IMR-90 (cell line): ENCODE results near the gene PHACTR2. TPM values are rescaled to one million over a fixed set of nuclear protein-coding genes. Genes with fewer than 3 reads are reported as not detected.

ENCODE experiments used
- ATAC-seq: fragments of 200-7000 bp; cut with Tn5 transposase; 2 replicates; pipeline ENCODE4 v1.9.1; 2020; ENCODE audit warnings: low read depth, mild to moderate bottlenecking, moderate library complexity
- BruUV-seq: library from RNA; stranded (reverse); fragments of 400-500 nt; replicated peaks from 2 replicates; lab custom pipeline; 2021; lab: Mats Ljungman, UMichigan
- CTCF ChIA-PET: fragments of 300-600 bp; formaldehyde crosslinking; extraction: SDS; loops from one replicate; lab custom pipeline; 2021; ENCODE audit warnings: antibody characterized with exemption; lab: Yijun Ruan, JAX
- POLR2A ChIA-PET: fragments of 300-600 bp; sonication (Branson Sonifier 250); formaldehyde crosslinking; loops from one replicate; lab custom pipeline; 2022; ENCODE audit warnings: antibody characterized with exemption; ENCODE audit not compliant: unreplicated experiment; lab: Charles Lee
- DNase-seq: peaks from one replicate; pipeline ENCODE4 v3.0.0; 2013
- H2AFZ ChIP-seq: replicated peaks from 2 replicates; pipeline ENCODE3; 2013; ENCODE audit warnings: low read length, mild to moderate bottlenecking; ENCODE audit not compliant: poor library complexity
- H2AK5ac ChIP-seq: 2 replicates; pipeline ENCODE4 v1.6.1; 2013; ENCODE audit warnings: low read depth, low read length, inconsistent platforms
- H2AK9ac ChIP-seq: replicated peaks from 2 replicates; pipeline ENCODE3; 2013; ENCODE audit warnings: mild to moderate bottlenecking, low read depth, low read length, moderate library complexity; ENCODE audit not compliant: poor library complexity
- H2BK120ac ChIP-seq: 2 replicates; pipeline ENCODE4 v1.6.1; 2013; ENCODE audit warnings: low read depth, low read length, inconsistent platforms
- H2BK15ac ChIP-seq: 3 replicates; pipeline ENCODE4 v1.6.1; 2013; ENCODE audit warnings: low read depth, low read length, inconsistent platforms
- H2BK20ac ChIP-seq: 2 replicates; pipeline ENCODE4 v1.6.1; 2013; ENCODE audit warnings: low read depth, mild to moderate bottlenecking, inconsistent platforms, low read length, moderate library complexity
- H2BK5ac ChIP-seq: 2 replicates; pipeline ENCODE4 v1.6.1; 2013; ENCODE audit warnings: mild to moderate bottlenecking, low read depth, low read length, inconsistent platforms; ENCODE audit not compliant: poor library complexity, severe bottlenecking
- H3K14ac ChIP-seq: replicated peaks from 2 replicates; pipeline ENCODE4 v1.6.1; 2013; ENCODE audit warnings: low read depth, low read length, inconsistent platforms
- H3K18ac ChIP-seq: 2 replicates; pipeline ENCODE4 v1.6.1; 2013; ENCODE audit warnings: low read depth, low read length, control low read depth
- H3K23ac ChIP-seq: 2 replicates; pipeline ENCODE4 v1.6.1; 2013; ENCODE audit warnings: low read depth, low read length, inconsistent platforms
- H3K27ac ChIP-seq: 2 replicates; pipeline ENCODE4 v1.5.1; 2013; ENCODE audit warnings: mild to moderate bottlenecking, control low read depth, low read length; ENCODE audit not compliant: insufficient read depth
- H3K27me3 ChIP-seq: 2 replicates; pipeline ENCODE4 v1.6.1; 2013; ENCODE audit warnings: low read length; ENCODE audit not compliant: control insufficient read depth, insufficient read depth
- H3K36me3 ChIP-seq: 2 replicates; pipeline ENCODE4 v1.6.1; 2013; ENCODE audit warnings: low read length, mixed read lengths; ENCODE audit not compliant: control insufficient read depth, insufficient read depth
- H3K4ac ChIP-seq: 2 replicates; pipeline ENCODE4 v1.6.1; 2013; ENCODE audit warnings: low read depth, low read length, inconsistent platforms
- H3K4me1 ChIP-seq: 2 replicates; pipeline ENCODE4 v1.6.1; 2013; ENCODE audit warnings: low read length, mixed read lengths; ENCODE audit not compliant: control insufficient read depth, insufficient read depth
- H3K4me2 ChIP-seq: 2 replicates; pipeline ENCODE4 v1.6.1; 2013; ENCODE audit warnings: low read depth, mild to moderate bottlenecking, control low read depth, low read length, moderate library complexity
- H3K4me3 ChIP-seq: 2 replicates; pipeline ENCODE4 v1.5.1; 2013; ENCODE audit warnings: low read depth, mild to moderate bottlenecking, control low read depth, low read length, moderate library complexity; ENCODE audit not compliant: insufficient read depth
- H3K56ac ChIP-seq: 2 replicates; pipeline ENCODE4 v1.6.1; 2013; ENCODE audit warnings: low read length, inconsistent platforms; ENCODE audit not compliant: insufficient read depth; ENCODE audit errors: extremely low read depth
- H3K79me1 ChIP-seq, 2 experiments: 2 replicates each; pipeline ENCODE4 v1.6.1; 2013; ENCODE audit warnings: low read length in 2 of 2, inconsistent platforms in 1 of 2, low read depth in 1 of 2
- H3K9ac ChIP-seq: 2 replicates; pipeline ENCODE4 v1.6.1; 2013; ENCODE audit warnings: low read depth, low read length, control low read depth
- H3K9me1 ChIP-seq: 2 replicates; pipeline ENCODE4 v1.6.1; 2013; ENCODE audit warnings: low read length, inconsistent platforms; ENCODE audit not compliant: insufficient read depth
- H3K9me3 ChIP-seq: 2 replicates; pipeline ENCODE4 v1.6.1; 2013; ENCODE audit warnings: low read length; ENCODE audit not compliant: control insufficient read depth, insufficient read depth
- H4K20me1 ChIP-seq: 2 replicates; pipeline ENCODE4 v1.6.1; 2013; ENCODE audit warnings: low read length, inconsistent platforms; ENCODE audit not compliant: insufficient read depth
- H4K5ac ChIP-seq: 2 replicates; pipeline ENCODE4 v1.6.1; 2013; ENCODE audit warnings: mild to moderate bottlenecking, low read depth, low read length, control low read depth
- H4K8ac ChIP-seq, 2 experiments: 2 replicates each; pipeline ENCODE4 v1.6.1; 2013; ENCODE audit warnings: low read depth in 2 of 2, low read length in 2 of 2, control low read depth in 1 of 2, inconsistent platforms in 1 of 2
- H4K91ac ChIP-seq: 2 replicates; pipeline ENCODE4 v1.6.1; 2013; ENCODE audit warnings: low read depth, low read length, inconsistent platforms; ENCODE audit not compliant: insufficient read depth
- BHLHE40 ChIP-seq: fragments of 150-350 bp; IDR thresholded peaks from 2 replicates; pipeline ENCODE4 v1.6.1; 2016; ENCODE audit warnings: mild to moderate bottlenecking, low read depth, low read length
- CEBPB ChIP-seq: IDR thresholded peaks from 2 replicates; pipeline ENCODE4 v1.6.1; 2012; ENCODE audit warnings: low read depth, low read length, improper control_type of control experiment
- CHD1 ChIP-seq: IDR thresholded peaks from 2 replicates; pipeline ENCODE4 v1.6.1; 2012; ENCODE audit warnings: low read depth, low read length, improper control_type of control experiment
- CTCF ChIP-seq: conservative IDR thresholded peaks from 2 replicates; pipeline ENCODE4 v1.5.1; 2012; ENCODE audit warnings: mild to moderate bottlenecking, low read depth, low read length, improper control_type of control experiment
- ELK1 ChIP-seq: fragments of 150-350 bp; IDR thresholded peaks from 2 replicates; pipeline ENCODE4 v1.6.1; 2016; ENCODE audit warnings: low read depth, mild to moderate bottlenecking, low read length, moderate library complexity, borderline replicate concordance
- FOS ChIP-seq: fragments of 150-350 bp; IDR thresholded peaks from 2 replicates; pipeline ENCODE4 v1.6.1; 2016; ENCODE audit warnings: low read depth, low read length
- MAFK ChIP-seq: IDR thresholded peaks from 2 replicates; pipeline ENCODE4 v1.6.1; 2012; ENCODE audit warnings: low read depth, low read length, improper control_type of control experiment
- MAZ ChIP-seq: IDR thresholded peaks from 2 replicates; pipeline ENCODE4 v1.6.1; 2012; ENCODE audit warnings: low read depth, mild to moderate bottlenecking, low read length, improper control_type of control experiment, moderate library complexity, borderline replicate concordance
- MXI1 ChIP-seq: IDR thresholded peaks from 2 replicates; pipeline ENCODE4 v1.6.1; 2012; ENCODE audit warnings: low read depth, mild to moderate bottlenecking, low read length, moderate library complexity, borderline replicate concordance
- NFE2L2 ChIP-seq: fragments of 150-350 bp; IDR thresholded peaks from 2 replicates; pipeline ENCODE4 v1.6.1; 2016; ENCODE audit warnings: low read depth, mild to moderate bottlenecking, low read length
- POLR2A ChIP-seq: IDR thresholded peaks from 2 replicates; pipeline ENCODE4 v1.6.1; 2012; ENCODE audit warnings: mild to moderate bottlenecking, low read depth, low read length
- RAD21 ChIP-seq: IDR thresholded peaks from 2 replicates; pipeline ENCODE4 v1.6.1; 2012; ENCODE audit warnings: low read length, improper control_type of control experiment
- RCOR1 ChIP-seq: IDR thresholded peaks from 2 replicates; pipeline ENCODE4 v1.6.1; 2012; ENCODE audit warnings: mild to moderate bottlenecking, low read length, improper control_type of control experiment; ENCODE audit not compliant: insufficient replicate concordance
- RFX5 ChIP-seq: IDR thresholded peaks from 2 replicates; pipeline ENCODE4 v1.8.0; 2012; ENCODE audit warnings: low read depth, mild to moderate bottlenecking, low read length, moderate library complexity
- SMC3 ChIP-seq: fragments of 150-350 bp; IDR thresholded peaks from 2 replicates; pipeline ENCODE4 v1.6.1; 2016; ENCODE audit warnings: low read depth, mild to moderate bottlenecking, antibody characterized with exemption, low read length, moderate library complexity
- USF2 ChIP-seq: fragments of 150-350 bp; IDR thresholded peaks from 2 replicates; pipeline ENCODE4 v1.6.1; 2017; ENCODE audit warnings: mild to moderate bottlenecking, antibody characterized with exemption, low read length, low read depth
- WGBS, 2 experiments: methylation state at CpG; one replicate each; pipeline versions ENCODE4 v1.1.5 to v1.1.7; 2013; ENCODE audit warnings: missing lambda C conversion rate in 2 of 2; ENCODE audit not compliant: insufficient read length in 1 of 2; ENCODE audit errors: extremely low coverage in 2 of 2; 5-methylcytosine and 5-hydroxymethylcytosine counted together
- dilution Hi-C: fragments of 300-500 bp; cut with HindIII; formaldehyde crosslinking; loops from one replicate; pipeline ENCODE4 v1.14.3; 2018; ENCODE audit warnings: low sequenced_read_pairs; ENCODE audit not compliant: unreplicated experiment
- in situ Hi-C: fragments of 300-500 bp; cut with MboI; formaldehyde crosslinking; loops from 3 replicates; pipeline ENCODE4 v1.14.3; 2019; ENCODE audit warnings: low sequenced_read_pairs, inconsistent platforms, mixed read lengths
- intact Hi-C: fragments of 100-400 bp; cut with micrococcal nuclease; formaldehyde crosslinking; loops from 2 replicates; pipeline ENCODE4 v1.10.0; 2022
- polyA plus RNA-seq, 3 experiments: library from polyadenylated mRNA; depleted of rRNA; stranded (reverse); fragments of >200 nt; gene quantifications; 2 replicates each; pipeline ENCODE4 v1.2.3, GENCODE V29; 2012; ENCODE audit warnings: low replicate concordance in 1 of 3
- total RNA-seq: library from RNA; depleted of rRNA; stranded (reverse); fragments of >200 nt; gene quantifications from 2 replicates; pipeline ENCODE4 v1.2.3, GENCODE V29; 2012

Gene PHACTR2
- total and polyA plus RNA-seq, 2 of the 4 experiments (the other 2 are of a cell fraction), result 14.5 to 74.2 TPM

GRCh38 chr6:143840595-143841265, 163.0 kb downstream of the PHACTR2 start:
- H3K9ac ChIP-seq, result no peak overlapping the region
- no peak overlapping the region for H3K27ac ChIP-seq
- no peak overlapping the region for H2AK9ac ChIP-seq
- H3K9me3 ChIP-seq, result no peaks in the 10 kb centered on the region
- H3K4me3 ChIP-seq, result no peak overlapping the region
- intact Hi-C loops, result loop anchor here (10.0 kb wide), 1 partner anchor 174 kb away; no protein-coding TSS in a partner anchor
- no peak overlapping the region for H3K4ac ChIP-seq
- H2BK15ac ChIP-seq, result no peak overlapping the region
- no peak overlapping the region for H2BK20ac ChIP-seq
- dilution Hi-C loops, result no loop called here
- no peak overlapping the region for H3K23ac ChIP-seq
- no peak overlapping the region for H2AFZ ChIP-seq
- H3K79me1 ChIP-seq, result peaks cover 10 to 24% of the 10 kb centered on the region in 2 experiments; a peak in 3 of 4 replicates
- no peak overlapping the region for H4K5ac ChIP-seq
- peaks cover 3% of the 10 kb centered on the region; the same call in 1 of the 2 replicates for H3K4me1 ChIP-seq
- no peak overlapping the region for H3K56ac ChIP-seq
- ChIA-PET POLR2A (no interaction called here), CTCF (no interaction called here)
- no peak overlapping the region for H2BK120ac ChIP-seq
- in situ Hi-C loops, result no loop called here
- H4K91ac ChIP-seq, result no peak overlapping the region
- no peak overlapping the region for H2AK5ac ChIP-seq
- peaks cover 6% of the 10 kb centered on the region for H3K36me3 ChIP-seq
- no peak for DNase-seq
- no peaks in the 10 kb centered on the region for H4K20me1 ChIP-seq
- TF ChIP-seq NFE2L2, result no peak
- TF ChIP-seq MXI1, result no peak
- TF ChIP-seq BHLHE40, result no peak
- TF ChIP-seq RCOR1, result no peak
- TF ChIP-seq FOS, result no peak
- no peak for TF ChIP-seq CTCF
- TF ChIP-seq SMC3, result no peak
- TF ChIP-seq CEBPB, result no peak
- TF ChIP-seq RAD21, result no peak
- no peak for TF ChIP-seq MAFK
- TF ChIP-seq MAZ, result no peak
- no peak for TF ChIP-seq CHD1
- no peak for TF ChIP-seq RFX5
- TF ChIP-seq USF2, result no peak
- no peak for TF ChIP-seq ELK1
- TF ChIP-seq POLR2A, result no peak
- no peak overlapping the region for H4K8ac ChIP-seq
- WGBS, 2 experiments, result 100% methylated on average over 1 of the region's 6 CpGs; no CpG with 5 or more reads in 1 of the 2 experiments
- no peak overlapping the region for H3K18ac ChIP-seq
- H2BK5ac ChIP-seq, result no peak overlapping the region
- H3K9me1 ChIP-seq, result no peaks in the 10 kb centered on the region
- H3K4me2 ChIP-seq, result no peak overlapping the region
- no peak for ATAC-seq
- H3K14ac ChIP-seq, result no peak overlapping the region
- H3K27me3 ChIP-seq, result no peaks in the 10 kb centered on the region
- no TSS peak for BruUV-seq
